ENCODE results near the gene PRDM2. TPM values are rescaled to one million over a fixed set of nuclear protein-coding genes. Genes with fewer than 3 reads are reported as not detected.
A peak's percentile ranks its signal among the peaks of the same experiment; 100 is the strongest.

PRDM2 gene
- total RNA-seq, 2 donors from 2014 or later = 29.9 to 36.3 TPM

DNA sequence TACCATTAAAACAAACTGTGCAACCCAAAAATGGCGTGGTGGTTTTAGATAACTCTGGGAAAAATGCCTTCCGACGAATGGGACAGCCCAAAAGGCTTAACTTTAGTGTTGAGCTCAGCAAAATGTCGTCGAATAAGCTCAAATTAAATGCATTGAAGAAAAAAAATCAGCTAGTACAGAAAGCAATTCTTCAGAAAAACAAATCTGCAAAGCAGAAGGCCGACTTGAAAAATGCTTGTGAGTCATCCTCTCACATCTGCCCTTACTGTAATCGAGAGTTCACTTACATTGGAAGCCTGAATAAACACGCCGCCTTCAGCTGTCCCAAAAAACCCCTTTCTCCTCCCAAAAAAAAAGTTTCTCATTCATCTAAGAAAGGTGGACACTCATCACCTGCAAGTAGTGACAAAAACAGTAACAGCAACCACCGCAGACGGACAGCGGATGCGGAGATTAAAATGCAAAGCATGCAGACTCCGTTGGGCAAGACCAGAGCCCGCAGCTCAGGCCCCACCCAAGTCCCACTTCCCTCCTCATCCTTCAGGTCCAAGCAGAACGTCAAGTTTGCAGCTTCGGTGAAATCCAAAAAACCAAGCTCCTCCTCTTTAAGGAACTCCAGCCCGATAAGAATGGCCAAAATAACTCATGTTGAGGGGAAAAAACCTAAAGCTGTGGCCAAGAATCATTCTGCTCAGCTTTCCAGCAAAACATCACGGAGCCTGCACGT lies 82.1 kb downstream of the PRDM2 start:
- intact Hi-C loops (cut with DNase I) = no loop called here
- DNase-seq (no peak), ATAC-seq (peak; percentile 48 to 72)

DNA sequence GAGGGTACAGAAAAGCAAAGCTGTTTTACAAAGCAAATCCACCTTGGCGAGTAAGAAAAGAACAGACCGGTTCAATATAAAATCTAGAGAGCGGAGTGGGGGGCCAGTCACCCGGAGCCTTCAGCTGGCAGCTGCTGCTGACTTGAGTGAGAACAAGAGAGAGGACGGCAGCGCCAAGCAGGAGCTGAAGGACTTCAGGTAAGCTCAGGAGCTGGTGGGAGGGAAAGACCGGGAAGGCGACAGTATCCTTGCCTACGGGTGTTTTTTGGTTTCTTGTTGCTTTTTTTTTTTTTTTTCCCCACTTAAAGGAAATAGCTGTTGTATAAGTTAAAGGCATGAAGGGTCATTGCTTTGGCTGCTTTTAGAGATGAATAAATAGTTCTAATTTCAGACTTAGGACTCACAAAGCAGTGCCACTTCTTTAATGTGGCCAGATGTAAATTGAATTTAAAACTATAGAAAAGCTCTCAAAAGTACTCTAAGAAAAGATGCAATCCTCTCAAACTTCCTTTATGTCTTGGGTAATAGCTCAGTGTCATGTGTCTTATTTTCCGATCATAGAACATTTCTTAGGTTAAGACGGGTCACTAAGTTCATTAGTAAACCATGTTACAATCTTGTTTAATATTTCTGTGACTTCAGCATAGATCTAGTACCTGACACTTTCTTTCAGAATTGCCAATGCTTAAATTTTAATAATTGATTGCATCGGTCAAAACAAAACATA lies 82.8 kb downstream of the PRDM2 start:
- intact Hi-C loops (cut with DNase I) = no loop called here
- DNase-seq = no peak
- ATAC-seq = no peak

DNA sequence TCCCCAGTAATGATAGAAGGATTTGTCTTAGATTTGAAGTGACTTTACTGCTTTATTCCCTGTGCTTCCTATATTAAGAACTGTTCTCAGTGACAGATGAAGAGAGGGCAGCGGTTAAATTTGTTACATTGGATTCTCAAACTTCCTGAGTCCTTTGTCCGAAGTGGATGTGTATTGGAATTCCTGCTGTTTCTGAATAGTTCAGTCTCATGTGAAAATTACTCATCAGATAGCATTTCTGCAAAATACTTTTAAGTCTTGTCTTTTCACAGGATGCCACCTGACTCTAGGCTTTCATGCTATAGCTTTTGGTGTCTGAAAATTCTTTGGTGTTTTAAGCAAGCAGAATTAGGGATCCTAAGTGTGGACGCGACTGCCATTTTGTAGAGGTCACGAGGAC lies 83.6 kb downstream of the PRDM2 start:
- intact Hi-C loops (cut with DNase I) = no loop called here

DNA sequence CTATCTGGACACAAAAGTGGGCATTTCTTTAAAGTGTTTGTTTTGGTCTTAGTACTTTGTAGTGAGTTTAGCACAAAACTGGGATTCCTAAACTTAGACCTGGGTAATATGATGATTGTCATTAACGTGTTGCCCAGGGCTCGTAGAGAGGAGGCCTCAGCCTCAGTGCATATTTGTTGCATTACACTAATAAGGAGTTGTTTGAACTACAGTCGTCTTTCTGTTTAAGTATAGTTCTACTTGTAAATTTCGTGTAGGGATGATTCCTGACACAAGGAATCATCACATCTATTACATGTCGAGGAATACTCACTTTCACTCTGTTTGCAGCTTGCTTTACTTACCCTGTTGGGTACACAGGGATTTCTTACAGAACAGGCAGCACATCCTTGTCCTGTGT lies 85.0 kb downstream of the PRDM2 start:
- intact Hi-C loops (cut with DNase I) = no loop called here
- ATAC-seq (no peak), DNase-seq (no peak)

More for the DNA sequence above, 83.6 kb downstream of the PRDM2 start:
- DNase-seq (no peak), ATAC-seq (no peak)

DNA sequence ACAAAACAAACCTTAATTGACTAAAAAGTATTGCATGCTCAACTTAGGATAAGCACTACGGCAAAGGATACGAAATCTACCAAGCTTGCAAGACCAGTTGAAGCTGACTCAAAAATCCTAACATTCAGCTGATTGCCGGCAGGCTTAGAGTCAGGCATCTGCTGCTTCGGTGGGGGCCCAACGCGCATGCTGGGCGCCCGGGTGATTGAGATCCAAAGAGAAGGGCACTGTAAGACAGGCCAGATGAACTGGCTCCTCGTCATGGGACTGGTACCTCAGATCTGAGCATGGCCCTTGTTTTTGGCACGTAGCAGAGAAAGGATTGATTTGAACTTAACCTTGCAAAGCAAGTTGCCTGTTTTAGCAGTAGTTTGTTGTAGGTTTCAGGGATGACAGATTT lies 86.6 kb downstream of the PRDM2 start:
- no peak for ATAC-seq
- no peak for DNase-seq
- intact Hi-C loops (cut with DNase I) = no loop called here

DNA sequence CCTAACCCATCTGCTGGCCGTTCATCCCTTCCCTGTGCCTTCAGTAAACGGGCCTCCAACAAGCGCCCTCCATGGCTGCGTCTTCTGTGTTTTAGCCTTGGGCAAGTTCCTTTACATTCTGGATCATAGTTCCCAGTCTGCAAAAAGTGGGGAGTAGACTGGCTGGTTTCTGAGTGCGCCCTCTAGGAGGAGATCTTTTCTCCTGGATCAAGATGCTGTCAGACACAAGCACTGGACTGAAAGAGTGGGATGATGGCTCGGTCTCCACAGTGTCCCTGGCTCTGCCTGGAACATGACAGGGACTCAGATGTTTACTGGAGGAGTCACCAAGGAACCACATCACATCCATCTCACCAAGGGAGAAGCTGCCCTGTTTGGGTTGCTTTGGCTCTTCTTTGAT lies 88.8 kb downstream of the PRDM2 start:
- no peak for DNase-seq
- intact Hi-C loops (cut with DNase I) = no loop called here
- ATAC-seq = no peak

DNA sequence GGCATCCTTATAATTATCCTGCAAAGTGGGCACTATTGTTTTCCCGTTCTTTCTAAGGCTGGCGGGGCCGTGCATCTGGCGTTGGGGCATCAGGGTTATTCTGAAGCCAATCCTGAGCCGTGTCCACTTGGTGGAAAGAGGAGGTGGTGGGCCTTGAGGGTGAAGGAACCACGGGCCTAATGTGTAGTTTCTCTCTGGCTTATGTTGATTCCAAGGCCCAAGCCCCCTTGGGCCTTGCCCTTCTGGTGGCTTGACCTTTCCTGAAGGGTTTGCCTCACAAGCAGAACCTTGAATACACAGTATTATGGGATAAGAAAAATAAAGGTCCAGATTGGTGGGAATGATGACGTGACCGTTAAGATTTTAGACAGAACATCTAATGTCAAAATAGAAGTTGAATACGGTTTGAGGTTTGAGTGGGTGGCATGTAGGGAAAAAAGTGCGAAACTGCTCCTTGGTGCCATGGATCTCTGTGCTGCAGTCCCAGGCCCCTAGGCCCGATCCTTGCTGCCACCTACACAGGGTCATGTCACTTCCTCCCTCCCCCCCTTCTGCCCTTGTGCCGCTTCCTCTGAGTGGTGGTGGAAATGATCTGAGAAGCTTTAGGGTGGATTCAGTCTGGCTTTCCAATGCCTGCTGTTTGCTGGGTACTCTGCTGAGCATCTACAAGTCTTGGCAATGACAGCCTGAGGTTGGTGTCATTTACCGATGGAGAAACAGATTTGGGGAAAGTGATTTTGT lies 90.5 kb downstream of the PRDM2 start:
- intact Hi-C loops (cut with DNase I) = loop anchor here in 1 of 2 donors (5.0 kb wide), 1 partner anchor 33 kb away; no protein-coding TSS in a partner anchor

DNA sequence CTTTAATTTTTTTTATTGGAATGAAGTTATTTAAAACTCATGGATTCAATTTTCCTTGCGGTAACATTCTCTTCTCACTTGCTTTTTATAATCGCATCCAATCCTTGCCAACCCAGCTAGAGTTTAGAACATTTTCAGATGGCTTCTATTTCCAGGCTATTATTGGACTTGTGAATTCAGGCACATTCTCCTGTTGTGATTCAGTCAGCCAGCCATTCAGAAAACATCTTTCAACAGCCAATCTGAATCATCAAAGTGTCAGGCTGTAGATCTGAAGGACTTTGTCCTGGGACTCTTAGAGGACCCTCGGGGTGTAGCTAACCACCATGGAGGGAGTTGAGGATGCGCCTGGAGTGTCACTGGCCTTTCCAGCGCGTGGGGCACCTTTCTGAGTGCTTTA lies 92.4 kb downstream of the PRDM2 start:
- ATAC-seq (peak; percentile 61 to 70), DNase-seq (no peak)
- intact Hi-C loops (cut with DNase I) = loop anchor here in 1 of 2 donors (5.0 kb wide), 1 partner anchor 35 kb away; no protein-coding TSS in a partner anchor

More for the DNA sequence above, 90.5 kb downstream of the PRDM2 start:
- no peak for DNase-seq
- no peak for ATAC-seq

DNA sequence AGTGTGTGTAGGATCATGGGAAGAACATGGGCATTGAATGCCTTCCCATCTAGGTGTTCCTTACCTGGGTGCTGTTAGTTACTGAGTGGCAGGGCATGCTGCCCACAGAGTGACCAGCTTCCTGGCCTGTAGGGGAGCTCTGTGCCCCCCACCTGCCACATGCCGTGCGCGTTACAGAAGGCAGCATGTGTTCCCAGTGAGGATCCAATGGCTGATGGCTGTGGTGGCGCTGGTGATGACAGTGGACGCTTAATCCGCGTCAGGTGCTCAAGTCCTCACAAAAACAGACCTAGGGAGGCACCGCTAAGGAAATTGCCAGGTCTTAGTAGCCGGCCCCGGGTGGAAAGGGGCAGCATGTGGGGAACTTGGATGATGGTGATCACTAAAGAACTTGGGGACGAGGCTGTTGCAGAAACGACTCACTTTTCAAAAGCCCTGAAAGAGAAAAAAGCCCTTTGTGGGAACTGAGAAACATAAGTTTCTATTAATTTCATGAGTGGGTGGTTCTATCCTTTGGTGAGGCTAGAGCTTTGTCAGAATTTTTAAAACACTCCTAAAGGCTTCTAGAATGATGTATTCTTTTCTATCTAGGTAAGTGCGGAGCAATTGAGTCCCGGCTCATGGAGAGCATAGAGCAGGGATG lies 93.2 kb downstream of the PRDM2 start:
- DNase-seq = no peak
- peak; percentile 11 to 14 for ATAC-seq
- intact Hi-C loops (cut with DNase I) = loop anchor here in 1 of 2 donors (5.0 kb wide), 1 partner anchor 36 kb away; no protein-coding TSS in a partner anchor

DNA sequence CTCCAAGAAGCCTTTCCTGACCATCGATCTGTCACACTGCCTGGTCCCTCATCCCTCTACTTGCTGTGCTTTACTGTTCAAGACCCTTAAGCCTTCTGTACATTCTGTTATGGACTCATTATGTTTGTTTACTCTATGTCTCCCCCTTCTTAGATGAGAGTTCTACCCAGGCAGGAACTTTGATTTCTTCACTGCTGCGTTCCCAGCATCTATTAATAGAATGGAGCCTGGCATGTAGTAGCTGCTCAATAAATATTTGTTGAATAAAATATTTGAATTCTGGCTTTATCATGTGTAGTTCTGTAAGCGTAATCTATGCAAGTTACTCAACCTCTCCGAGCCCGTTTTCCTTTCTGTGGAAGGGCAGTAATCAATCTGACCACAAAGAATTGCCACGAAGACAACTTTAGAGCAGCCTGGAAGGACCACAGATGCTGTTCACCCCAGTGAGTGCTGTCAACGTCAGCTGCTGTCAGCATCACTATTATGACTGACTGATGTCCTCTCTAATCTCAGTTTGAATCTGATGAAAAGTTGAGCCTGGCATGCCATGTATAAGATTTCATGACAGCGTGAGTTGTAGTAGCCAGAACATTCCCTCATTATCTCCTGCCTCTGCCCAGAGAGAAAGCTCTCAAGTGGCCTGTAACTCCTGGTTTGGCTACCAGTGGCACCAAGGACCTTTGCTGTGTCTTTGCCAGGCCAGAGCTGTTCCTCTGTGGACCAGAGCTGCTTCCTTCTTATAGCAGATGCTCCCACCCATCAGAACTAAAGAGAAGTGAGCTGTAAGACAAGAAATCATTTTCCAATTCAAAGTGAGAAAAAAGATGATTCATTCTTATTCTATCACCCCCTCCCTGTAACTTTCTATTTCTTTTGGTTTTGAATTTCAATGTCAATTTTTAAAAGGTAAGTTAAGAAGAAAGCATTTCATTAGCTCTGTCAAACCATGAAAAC lies 94.5 kb downstream of the PRDM2 start:
- intact Hi-C loops (cut with DNase I) = loop anchor here in 1 of 2 donors (5.0 kb wide), 1 partner anchor 37 kb away; no protein-coding TSS in a partner anchor
- DNase-seq (no peak), ATAC-seq (no peak)

DNA sequence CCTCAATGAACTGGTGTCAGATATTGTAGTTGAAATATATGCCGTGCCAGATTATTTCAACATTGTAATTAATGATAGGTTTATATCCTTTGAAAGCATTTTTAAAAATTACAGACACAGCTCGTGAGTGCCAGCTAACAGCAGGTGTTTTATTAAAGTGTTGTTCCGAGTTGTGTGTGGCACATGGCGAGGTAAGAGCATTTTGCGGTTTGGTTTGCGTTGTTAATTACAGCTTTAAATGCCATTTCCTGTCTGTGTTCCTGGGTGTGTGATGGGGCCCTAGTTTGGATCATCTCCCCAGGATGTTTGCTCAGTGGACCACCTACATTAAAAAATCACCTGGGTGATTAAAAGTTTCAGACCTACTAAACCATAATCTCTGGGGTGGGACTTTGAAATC lies 97.4 kb downstream of the PRDM2 start:
- DNase-seq (no peak), ATAC-seq (no peak)
- intact Hi-C loops (cut with DNase I) = no loop called here

DNA sequence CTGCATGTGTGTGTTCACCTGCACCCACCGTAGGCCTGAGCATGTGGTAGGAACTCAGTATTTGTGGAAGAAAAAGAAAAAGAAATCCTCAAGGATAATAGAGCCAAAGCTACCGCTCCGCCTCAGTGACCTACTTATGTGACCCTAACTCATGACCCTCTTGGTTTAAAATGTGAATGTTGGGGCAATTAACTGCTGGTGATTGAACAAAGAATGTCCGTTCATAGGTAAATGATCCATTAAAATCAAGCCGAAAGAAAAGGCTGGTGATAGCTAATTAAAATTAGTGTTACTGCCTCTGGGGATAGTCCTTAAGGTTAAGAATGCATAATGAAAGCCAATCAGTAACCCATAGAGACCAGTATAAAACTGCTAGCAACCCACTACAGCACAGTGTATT lies 98.1 kb downstream of the PRDM2 start:
- no peak for DNase-seq
- intact Hi-C loops (cut with DNase I) = no loop called here
- ATAC-seq = no peak

DNA sequence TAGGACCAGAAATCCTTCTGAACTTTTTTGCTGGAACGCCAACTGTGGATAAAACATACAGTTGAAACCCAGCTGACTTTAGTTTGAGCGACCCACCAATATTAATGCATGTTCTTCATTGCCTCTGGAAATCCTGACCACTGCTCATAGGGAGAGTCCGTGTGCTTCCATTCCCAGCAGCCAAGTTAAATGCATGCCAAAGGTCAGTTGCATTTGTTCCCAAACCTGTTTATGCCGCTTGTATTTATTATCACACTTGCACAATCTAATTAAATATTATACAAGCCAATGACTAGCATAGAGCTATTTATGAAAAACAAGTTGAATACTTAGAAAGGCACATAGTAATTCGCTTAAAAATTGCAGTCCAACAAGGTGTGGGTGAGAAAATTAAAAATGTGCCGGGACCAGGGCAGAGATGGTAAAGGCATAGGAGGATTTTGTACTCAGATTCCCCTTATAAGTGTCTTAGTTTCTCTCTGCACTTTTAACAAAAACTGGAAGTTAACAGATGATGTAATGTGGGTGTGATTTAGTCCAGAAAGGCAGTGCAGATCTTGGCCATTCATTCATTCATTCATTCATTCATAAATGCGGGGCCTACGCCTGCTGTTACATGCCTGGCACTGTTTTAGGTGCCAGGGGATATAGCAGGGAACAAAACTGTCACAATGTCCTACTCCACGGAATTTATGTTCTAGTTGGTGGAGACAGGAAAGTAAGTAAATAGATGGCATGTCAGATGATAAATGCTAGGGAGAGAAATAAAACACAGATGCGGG lies 99.7 kb downstream of the PRDM2 start:
- DNase-seq (no peak), ATAC-seq (no peak)
- intact Hi-C loops (cut with DNase I) = no loop called here

DNA sequence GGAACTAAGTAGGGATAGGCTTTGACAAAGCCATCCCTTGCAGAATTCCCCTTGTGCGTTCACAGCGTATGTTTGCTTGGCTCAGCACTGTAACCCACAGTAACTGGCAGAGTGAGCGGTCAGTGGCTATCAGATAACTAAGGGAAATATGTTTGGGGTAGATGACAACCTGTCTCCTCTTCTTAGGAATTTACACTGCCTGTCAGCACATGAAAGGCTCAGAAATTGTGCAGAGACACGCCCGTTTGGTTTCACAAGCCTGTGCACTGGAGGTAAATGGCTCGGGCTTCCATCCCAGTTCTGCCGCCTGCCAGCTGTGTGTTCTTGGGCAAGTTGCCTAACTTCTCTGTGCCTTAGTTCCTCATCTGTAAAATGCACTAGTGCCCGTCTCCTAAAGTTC lies 101.2 kb downstream of the PRDM2 start:
- intact Hi-C loops (cut with DNase I) = no loop called here
- DNase-seq = no peak
- peak; percentile 15 to 25 for ATAC-seq

DNA sequence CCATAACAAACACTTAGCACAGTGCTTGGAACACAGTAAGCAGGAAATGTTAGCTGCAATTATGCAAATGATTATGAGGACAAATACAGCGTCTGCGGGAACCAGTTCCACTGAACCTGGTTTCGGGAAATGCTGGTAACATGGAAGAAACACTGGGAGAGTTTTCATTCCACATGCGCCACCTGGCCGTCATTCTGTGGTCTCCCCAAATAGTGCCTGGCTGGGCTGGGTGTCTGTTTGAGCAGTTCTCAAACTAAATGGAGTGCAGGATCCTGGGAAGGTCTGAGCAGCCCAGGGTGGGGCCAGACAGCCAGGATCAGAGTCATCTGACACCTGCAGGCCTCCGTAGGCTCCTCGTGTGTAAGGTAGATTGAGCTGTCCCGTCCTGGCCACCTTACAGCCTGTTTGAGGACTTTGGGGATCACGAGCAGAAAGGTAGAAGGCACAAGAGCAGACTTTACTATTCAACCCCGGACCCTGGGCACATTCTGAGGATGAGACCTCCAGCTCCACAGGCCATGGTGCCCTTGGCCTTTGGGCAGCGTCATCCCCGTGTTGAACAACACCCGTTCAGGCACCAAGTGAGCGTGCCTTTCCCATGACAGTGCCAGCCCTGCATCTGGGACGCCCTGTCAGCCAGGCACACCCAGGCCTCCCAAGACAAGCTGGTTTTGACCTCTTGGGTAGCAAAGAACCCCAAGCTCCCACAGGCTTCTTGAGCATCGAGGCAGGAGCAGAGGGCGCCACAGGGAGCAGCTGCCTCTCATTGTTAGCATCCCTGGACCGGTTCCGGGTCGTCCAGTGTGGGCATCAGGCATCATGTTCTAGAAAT lies 101.9 kb downstream of the PRDM2 start:
- DNase-seq = no peak
- intact Hi-C loops (cut with DNase I) = no loop called here
- ATAC-seq = no peak

DNA sequence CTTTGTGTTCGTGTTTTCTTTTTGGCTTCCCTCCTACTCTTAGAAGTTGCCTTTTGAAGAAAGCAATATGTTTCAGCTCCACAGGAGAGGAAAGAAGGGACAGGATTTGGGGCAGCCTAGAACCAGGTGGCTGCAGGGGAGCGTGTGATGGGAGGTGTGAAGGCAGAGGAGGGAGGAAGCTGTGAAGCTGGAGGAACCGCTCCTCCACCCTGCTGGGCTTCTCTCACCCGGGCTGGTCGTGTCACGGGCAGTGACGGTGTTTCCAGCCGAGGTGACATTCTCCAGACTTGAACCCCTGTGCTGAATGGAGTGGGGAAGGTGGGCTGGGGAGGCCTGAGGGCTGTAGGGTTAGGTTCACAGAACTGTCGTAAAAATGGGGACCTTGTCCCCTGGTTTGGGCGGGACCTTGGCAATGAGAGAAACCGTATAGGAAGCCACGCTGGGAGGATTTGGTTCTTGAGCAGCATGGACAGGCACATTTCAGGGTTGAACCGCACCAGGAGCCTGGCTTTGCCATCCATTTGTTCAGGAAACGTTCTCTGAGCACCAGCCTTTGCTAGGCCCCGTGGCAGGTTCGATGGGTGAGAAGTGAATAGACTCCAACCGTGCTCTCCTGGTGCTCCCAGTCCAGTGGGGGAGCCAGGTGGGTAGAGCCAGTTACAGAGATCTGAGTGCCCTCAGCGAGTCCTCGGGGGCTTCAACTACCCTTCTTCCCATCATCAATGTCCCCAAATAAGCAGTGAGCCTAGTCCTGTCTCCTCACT lies 103.0 kb downstream of the PRDM2 start:
- intact Hi-C loops (cut with DNase I) = no loop called here
- no peak for DNase-seq
- ATAC-seq = no peak
